OCI-LY1 (cell line): Measurements from ENCODE around the gene PAM.

Experiments
- H2AFZ ChIP-seq: fragments of 200-600 bp; sonication (generic), shearing (Covaris generic); 2 replicates; pipeline ENCODE4 v1.6.0; 2014; ENCODE audit warnings: antibody characterized with exemption, mild to moderate bottlenecking, low read length
- H3F3A ChIP-seq: fragments of 200-600 bp; sonication (generic), shearing (Covaris generic); 2 replicates; pipeline ENCODE4 v1.6.0; 2014; ENCODE audit warnings: mild to moderate bottlenecking, antibody characterized with exemption, low read length, moderate library complexity; ENCODE audit not compliant: insufficient read depth
- H3K27ac ChIP-seq: fragments of 200-600 bp; sonication (generic); 2 replicates; pipeline ENCODE4 v1.5.1; 2014; ENCODE audit warnings: low read length, mixed run types, mild to moderate bottlenecking, low read depth; ENCODE audit not compliant: poor library complexity, severe bottlenecking
- H3K27me3 ChIP-seq: fragments of 200-600 bp; sonication (generic); 2 replicates; pipeline ENCODE4 v1.6.0; 2014; ENCODE audit warnings: antibody characterized with exemption, mild to moderate bottlenecking, low read length, moderate library complexity; ENCODE audit not compliant: insufficient read depth
- H3K36me3 ChIP-seq: fragments of 200-600 bp; sonication (generic); 2 replicates; pipeline ENCODE4 v1.6.1; 2014; ENCODE audit warnings: mild to moderate bottlenecking, antibody characterized with exemption, low read length, moderate library complexity, mixed read lengths; ENCODE audit not compliant: insufficient read depth
- H3K4me1 ChIP-seq: fragments of 200-600 bp; sonication (generic); 2 replicates; pipeline ENCODE4 v1.5.1; 2014; ENCODE audit warnings: mild to moderate bottlenecking, low read length, moderate library complexity; ENCODE audit not compliant: insufficient read depth, severe bottlenecking
- H3K4me2 ChIP-seq: fragments of 200-600 bp; sonication (generic), shearing (Covaris generic); 2 replicates; pipeline ENCODE4 v1.6.1; 2014; ENCODE audit warnings: low read length
- H3K4me3 ChIP-seq: fragments of 200-600 bp; sonication (generic); 2 replicates; pipeline ENCODE4 v1.5.1; 2014; ENCODE audit warnings: low read length, low read depth, mild to moderate bottlenecking, mixed read lengths; ENCODE audit not compliant: poor library complexity, severe bottlenecking
- H3K79me2 ChIP-seq: fragments of 200-600 bp; shearing (Covaris generic); 2 replicates; pipeline ENCODE4 v1.6.1; 2016; ENCODE audit warnings: mixed run types, low read length, mixed read lengths; ENCODE audit not compliant: insufficient read depth
- H3K9ac ChIP-seq: fragments of 200-600 bp; sonication (generic), shearing (Covaris generic); 2 replicates; pipeline ENCODE4 v1.6.1; 2014; ENCODE audit warnings: mild to moderate bottlenecking, low read length, mixed read lengths
- H3K9me2 ChIP-seq: fragments of 200-600 bp; sonication (generic), shearing (Covaris generic); 2 replicates; pipeline ENCODE4 v1.6.1; 2014; ENCODE audit warnings: low read depth, mild to moderate bottlenecking, low read length, mixed read lengths
- H3K9me3 ChIP-seq: fragments of 200-600 bp; shearing (Covaris generic); 2 replicates; pipeline ENCODE4 v1.6.1; 2014; ENCODE audit warnings: low read length, mixed read lengths
- H4K20me1 ChIP-seq: fragments of 200-600 bp; sonication (generic), shearing (Covaris generic); 2 replicates; pipeline ENCODE4 v1.6.0; 2016; ENCODE audit warnings: mild to moderate bottlenecking, low read length; ENCODE audit not compliant: insufficient read depth
- CTCF ChIP-seq: fragments of 200-600 bp; sonication (generic), shearing (Covaris generic); IDR thresholded peaks from 2 replicates; pipeline ENCODE4 v1.5.1; 2017; ENCODE audit warnings: mild to moderate bottlenecking, antibody characterized with exemption, low read length, moderate library complexity, mixed read lengths
- EZH2 ChIP-seq: fragments of 200-600 bp; sonication (generic), shearing (Covaris generic); IDR thresholded peaks from 2 replicates; pipeline ENCODE4 v1.8.0; 2017; ENCODE audit warnings: borderline replicate concordance, mixed run types, mild to moderate bottlenecking, antibody characterized with exemption, low read length, moderate library complexity, mixed read lengths

Gene PAM

GRCh38 chr5:102893942-102894341 is 138.8 kb downstream of the PAM start:
- no peaks in the 10 kb centered on the region for H3K9me3 ChIP-seq
- no peaks in the 10 kb centered on the region for H3K79me2 ChIP-seq
- no peak overlapping the region for H3K4me3 ChIP-seq
- H4K20me1 ChIP-seq, result no peaks in the 10 kb centered on the region
- TF ChIP-seq CTCF, result no peak
- no peak for TF ChIP-seq EZH2
- no peaks in the 10 kb centered on the region for H3K36me3 ChIP-seq
- no peaks in the 10 kb centered on the region for H3K27me3 ChIP-seq
- no peaks in the 10 kb centered on the region for H3K9me2 ChIP-seq
- no peak overlapping the region for H2AFZ ChIP-seq
- no peaks in the 10 kb centered on the region for H3F3A ChIP-seq
- no peak overlapping the region for H3K9ac ChIP-seq
- H3K4me2 ChIP-seq, result no peak overlapping the region
- no peaks in the 10 kb centered on the region for H3K4me1 ChIP-seq
- no peak overlapping the region for H3K27ac ChIP-seq

GRCh38 chr5:102895234-102895633 is 140.1 kb downstream of the PAM start:
- Histone ChIP-seq H3K36me3 (no peaks in the 10 kb centered on the region), H3K9me2 (no peaks in the 10 kb centered on the region), H3K4me1 (no peaks in the 10 kb centered on the region), H4K20me1 (no peaks in the 10 kb centered on the region; the same call in 1 of the 2 replicates), H3K27me3 (no peaks in the 10 kb centered on the region), H3K79me2 (no peaks in the 10 kb centered on the region), H3K4me2 (no peak overlapping the region), H3K27ac (no peak overlapping the region), H3F3A (no peaks in the 10 kb centered on the region), H2AFZ (no peak overlapping the region), H3K9me3 (no peaks in the 10 kb centered on the region), H3K9ac (no peak overlapping the region), H3K4me3 (no peak overlapping the region)
- no peak for TF ChIP-seq CTCF
- no peak for TF ChIP-seq EZH2

- no peaks in the 10 kb centered on the region; the same call in 1 of the 2 replicates for H4K20me1 ChIP-seq
- no peaks in the 10 kb centered on the region for H3F3A ChIP-seq
- H3K4me1 ChIP-seq, result no peaks in the 10 kb centered on the region
- H3K27me3 ChIP-seq, result no peaks in the 10 kb centered on the region
- H3K4me2 ChIP-seq, result no peak overlapping the region
- no peaks in the 10 kb centered on the region for H3K79me2 ChIP-seq
- TF ChIP-seq CTCF, result no peak
- no peak for TF ChIP-seq EZH2
- no peak overlapping the region for H3K9ac ChIP-seq
- no peak overlapping the region for H3K27ac ChIP-seq
- no peaks in the 10 kb centered on the region for H3K9me2 ChIP-seq
- no peak overlapping the region for H2AFZ ChIP-seq
- H3K36me3 ChIP-seq, result no peaks in the 10 kb centered on the region
- H3K4me3 ChIP-seq, result no peak overlapping the region
- H3K9me3 ChIP-seq, result no peaks in the 10 kb centered on the region
These were observed 140.9 kb downstream of the PAM start for GRCh38 chr5:102895976-102896375.
